ENCODE measurements around the gene DDX3X.
"Not testable (repeated sequence)": the region's sequence is repeated elsewhere in the genome, so short reads cannot be mapped to it uniquely, and the experiment has no call there.

DNA sequence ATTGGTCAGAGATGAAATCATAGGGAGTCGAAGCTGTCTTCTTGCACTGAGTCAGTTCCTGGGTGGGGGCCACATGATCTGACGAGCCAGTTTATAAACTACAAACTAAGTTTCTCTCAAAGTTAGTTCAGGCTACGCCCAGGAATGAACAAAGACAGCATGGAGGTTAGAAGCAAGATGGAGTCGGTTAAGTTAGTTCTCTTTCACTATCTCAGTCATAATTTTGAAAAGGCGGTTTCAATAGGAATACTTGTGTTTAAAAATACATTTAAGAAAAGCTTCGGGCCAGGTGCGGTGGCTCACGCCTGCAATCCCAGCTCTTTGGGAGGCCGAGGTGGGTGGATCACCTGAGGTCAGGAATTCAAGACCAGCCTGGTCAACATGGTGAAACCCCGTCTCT lies 77.3 kb downstream of the DDX3X start:
- TF ChIP-seq, protein P1, sequence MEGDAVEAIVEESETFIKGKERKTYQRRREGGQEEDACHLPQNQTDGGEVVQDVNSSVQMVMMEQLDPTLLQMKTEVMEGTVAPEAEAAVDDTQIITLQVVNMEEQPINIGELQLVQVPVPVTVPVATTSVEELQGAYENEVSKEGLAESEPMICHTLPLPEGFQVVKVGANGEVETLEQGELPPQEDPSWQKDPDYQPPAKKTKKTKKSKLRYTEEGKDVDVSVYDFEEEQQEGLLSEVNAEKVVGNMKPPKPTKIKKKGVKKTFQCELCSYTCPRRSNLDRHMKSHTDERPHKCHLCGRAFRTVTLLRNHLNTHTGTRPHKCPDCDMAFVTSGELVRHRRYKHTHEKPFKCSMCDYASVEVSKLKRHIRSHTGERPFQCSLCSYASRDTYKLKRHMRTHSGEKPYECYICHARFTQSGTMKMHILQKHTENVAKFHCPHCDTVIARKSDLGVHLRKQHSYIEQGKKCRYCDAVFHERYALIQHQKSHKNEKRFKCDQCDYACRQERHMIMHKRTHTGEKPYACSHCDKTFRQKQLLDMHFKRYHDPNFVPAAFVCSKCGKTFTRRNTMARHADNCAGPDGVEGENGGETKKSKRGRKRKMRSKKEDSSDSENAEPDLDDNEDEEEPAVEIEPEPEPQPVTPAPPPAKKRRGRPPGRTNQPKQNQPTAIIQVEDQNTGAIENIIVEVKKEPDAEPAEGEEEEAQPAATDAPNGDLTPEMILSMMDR (conservative IDR thresholded peaks at IDR 0.05; ENCODE audit: low read length) = not testable (repeated sequence)
- TF ChIP-seq EZH2phosphoT487 (IDR thresholded peaks at IDR 0.05; ENCODE audit: borderline replicate concordance, low read depth, low read length) = not testable (repeated sequence)

All from OCI-LY7 (cell line).